A172 (cell line): Measurements from ENCODE around the gene TAF11. TPM values are rescaled to one million over a fixed set of nuclear protein-coding genes. Genes with fewer than 3 reads are reported as not detected.
"Not testable (repeated sequence)": the region's sequence is repeated elsewhere in the genome, so short reads cannot be mapped to it uniquely, and the experiment has no call there.

Experiments used
- DNase-seq: peaks from one replicate; pipeline ENCODE4 v3.0.0-alpha.2; 2015; ENCODE audit warnings: low spot score
- total RNA-seq: library from RNA; depleted of rRNA; stranded (reverse); fragments of >200 nt; shearing (Covaris generic); gene quantifications from 2 replicates; pipeline ENCODE4 v1.2.3, GENCODE V29; 2014

TAF11 gene
- total RNA-seq, 1 experiment from 2014 or later, result 53.2 TPM

DNA sequence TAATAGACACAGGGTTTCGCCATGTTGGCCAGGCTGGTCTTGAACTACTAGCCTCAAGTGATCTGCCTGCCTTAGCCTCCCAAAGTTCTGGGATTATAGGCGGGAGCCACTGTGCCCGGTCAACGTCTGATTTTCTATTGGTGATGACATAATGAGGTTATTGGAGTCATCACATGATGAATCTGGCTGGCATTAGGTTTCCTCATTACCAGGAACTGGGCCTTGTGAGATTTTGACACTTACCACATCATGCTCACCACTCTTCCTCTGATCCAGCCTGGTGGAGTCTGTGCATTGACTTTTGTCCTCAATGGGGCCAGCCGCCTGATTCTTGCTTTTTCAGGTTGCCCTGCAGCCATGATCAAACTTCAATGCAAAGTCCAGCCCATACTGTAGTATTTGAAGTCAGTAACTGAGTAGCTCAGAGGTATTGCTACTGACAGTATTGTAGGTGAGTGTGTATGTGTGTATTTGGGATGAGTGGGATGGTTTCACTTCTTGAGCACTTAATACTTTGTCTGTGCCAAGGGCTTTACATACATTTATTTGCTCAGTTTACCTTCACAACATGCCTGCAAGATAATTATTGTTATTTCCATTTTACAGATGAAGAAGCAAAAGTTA is 17.3 kb upstream of the TAF11 start:
- DNase-seq, result no peak

DNA sequence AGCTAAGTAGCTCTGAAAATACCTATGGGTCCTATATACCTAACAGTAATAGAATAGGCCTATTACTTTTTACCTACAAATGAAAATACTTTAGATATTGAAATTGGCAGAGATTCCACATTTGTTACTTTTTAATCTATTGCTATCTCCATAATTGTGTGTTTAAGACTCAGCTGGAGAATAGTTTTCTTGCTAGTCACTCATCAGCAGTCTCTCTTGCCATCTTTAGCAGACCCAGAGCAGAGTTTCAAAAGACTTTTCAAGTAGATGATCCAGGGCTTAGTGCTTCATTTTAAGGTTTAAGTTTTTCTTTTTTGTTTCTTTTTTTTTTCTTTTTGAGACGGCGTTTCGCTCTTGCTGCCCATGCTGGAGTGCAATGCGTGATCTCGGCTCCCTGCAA is 14.1 kb upstream of the TAF11 start:
- no peak for DNase-seq

DNA sequence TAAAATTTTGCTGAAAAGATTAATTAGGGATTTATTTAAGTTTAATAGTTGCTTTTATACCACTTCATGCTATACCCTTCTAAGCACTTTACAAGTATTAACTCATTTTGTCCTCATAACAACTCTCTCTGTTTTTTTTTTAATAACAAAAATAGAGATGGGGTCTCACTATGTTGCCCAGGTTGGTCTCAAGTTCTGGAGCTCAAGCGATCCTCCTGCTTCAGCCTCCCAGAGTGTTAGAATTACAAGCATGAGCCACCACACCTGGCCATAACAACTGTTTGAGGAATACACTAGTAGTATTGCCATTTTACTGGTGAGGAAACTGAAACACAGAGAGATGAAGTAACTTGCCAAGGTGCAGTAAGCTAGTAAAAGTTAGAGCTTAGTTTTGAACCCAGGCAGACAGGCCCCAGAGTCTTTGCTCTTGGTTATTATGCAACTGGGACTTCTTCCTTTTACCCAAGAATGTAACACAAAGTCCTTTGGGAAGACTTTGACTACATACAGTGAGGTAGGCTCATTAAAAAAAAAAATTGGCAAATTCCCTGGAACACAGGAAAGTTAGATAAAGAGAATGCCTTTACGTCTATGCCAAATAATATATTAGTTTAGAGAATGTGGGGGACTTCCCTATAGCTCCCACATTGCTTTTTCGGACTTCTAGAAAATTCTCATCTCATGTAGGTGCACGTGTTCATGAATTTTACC is 12.6 kb upstream of the TAF11 start:
- DNase-seq, result no peak

DNA sequence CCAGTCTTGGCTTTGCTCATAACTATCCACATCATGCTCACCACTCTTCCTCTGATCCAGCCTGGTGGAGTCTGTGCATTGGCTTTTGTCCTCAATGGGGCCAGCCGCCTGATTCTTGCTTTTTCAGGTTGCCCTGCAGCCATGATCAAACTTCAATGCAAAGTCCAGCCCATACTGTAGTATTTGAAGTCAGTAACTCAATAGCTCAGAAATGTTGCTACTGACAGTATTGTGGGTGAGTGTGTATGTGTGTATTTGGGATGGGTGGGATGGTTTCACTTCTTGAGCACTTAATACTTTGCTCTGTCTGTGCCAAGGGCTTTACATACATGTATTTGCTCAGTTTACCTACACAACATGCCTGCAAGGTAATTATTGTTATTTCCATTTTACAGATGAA is 11.9 kb upstream of the TAF11 start:
- DNase-seq, result not testable (repeated sequence)

DNA sequence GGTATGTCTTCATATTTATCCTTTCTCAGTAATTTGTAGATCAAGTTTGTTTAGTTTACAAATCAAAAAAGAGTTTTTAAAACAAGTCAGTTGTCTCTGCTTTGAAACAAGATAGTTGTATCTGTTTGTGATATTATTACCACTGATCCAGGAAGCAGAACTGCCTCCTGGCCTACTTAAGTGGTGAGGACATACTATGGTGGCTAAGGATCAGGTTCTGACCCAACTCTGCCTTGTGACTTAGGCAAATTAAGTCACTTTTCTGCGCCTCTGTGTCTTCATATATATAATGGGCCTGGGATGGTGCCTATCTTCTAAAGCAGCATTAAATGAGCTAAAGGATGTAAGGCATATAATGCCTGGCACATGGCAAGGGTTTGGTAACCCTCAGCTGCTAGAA is 9.9 kb upstream of the TAF11 start:
- no peak for DNase-seq

DNA sequence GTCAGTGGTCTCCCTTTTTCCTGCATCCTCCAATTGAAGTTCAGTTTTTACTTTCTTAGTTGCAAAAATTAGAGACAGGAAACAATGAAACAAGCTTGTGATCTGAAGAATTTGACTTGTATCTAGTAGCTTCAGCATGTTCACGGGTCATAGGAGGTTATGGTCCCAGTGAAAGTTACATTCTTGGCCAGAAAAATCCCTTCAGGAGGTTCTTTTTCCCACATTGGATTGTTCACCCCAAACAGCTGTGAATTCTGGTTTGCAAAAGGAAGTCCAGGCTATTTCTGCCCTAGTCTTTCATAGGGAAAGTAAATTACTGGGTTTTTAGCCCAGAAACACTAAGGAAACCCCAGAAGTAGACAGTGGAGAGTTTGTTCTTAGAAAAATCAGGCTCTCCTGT is 9.3 kb upstream of the TAF11 start:
- no peak for DNase-seq

DNA sequence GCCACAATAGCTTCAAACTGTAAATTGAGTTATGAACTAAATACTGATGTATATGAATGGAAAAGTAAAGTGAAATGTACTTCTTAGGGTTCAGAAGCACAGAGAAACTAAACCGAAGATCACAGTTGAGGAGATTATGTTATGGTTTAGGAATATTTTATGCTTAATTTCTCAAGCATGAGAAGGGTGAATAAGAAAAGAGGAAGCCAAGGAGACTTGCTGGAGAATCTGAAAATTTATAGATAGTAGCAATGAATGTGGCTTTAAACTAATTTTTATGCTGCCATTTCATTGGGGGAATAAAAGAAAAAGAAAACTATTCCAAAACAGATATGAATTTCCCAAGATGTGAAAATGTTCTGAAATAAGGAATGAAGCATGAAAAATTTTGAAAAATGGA is 6.9 kb upstream of the TAF11 start:
- DNase-seq, result no peak

DNA sequence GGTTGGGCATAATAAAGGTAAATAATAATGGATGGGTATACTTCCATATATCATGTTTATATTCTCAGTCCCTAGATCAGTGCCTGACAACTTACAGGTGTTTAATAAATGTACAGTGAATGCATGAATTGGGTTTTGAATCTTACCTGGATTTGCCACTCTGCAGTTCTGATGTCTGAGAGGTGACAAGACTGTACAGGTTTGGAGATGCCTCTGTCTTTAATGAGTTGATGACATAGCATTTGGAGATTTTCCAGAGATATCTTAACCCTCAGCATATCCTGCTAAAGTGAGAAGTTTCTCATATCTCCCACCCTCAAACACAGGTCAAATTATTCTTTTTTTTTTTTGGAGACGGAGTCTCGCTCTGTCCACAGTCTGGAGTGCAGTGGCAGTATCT is 3.5 kb upstream of the TAF11 start:
- DNase-seq, result no peak

DNA sequence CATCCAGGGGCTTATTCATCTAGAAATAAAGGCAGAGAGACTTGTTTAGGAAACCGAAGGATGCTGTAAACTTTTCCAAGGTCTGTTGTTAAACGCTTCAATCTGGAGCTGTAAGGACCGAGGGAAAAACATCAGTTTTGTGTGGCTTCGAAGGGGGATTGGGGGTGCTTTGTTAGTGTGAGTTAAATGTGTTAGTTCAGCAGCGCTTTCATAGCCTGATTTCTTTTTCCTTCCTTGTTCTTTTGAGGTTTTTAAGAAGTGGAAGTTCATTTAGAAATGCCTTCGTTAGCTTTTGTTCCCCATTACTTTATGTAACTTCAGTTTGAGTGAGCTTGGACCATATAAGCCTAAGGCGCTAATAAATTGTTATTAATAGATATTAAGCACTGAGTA is 2.7 kb upstream of the TAF11 start:
- no peak for DNase-seq

DNA sequence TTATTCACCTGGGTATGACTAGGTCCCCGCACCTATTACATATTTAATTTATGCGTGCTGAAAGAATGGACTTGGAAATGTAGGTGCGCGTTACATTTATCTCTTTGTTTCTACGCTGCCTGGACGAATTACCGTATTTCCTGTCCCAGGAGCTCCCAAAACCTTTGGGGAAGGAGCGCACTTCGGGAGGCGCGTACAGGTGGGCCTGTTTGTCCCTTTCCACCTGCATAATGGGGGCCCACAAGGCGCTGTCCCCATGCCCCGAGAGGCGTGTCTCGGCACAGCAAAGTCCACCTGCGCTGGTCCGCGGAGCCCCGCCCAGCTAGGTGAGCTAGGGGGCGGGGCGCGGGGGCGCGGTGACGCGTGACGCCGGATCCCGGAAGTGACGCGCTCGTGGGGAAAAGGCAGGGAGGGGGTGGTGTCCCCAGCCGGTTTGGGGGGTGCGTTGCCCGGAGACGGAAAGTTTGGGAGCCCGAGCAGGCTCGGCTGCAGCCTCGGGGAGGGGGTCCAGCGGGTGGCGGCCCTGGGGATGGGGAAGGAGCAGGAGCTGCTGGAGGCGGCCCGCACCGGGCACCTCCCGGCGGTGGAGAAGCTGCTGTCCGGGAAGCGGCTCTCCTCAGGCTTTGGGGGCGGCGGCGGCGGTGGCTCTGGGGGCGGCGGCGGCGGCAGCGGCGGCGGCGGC is 1.2 kb upstream of the TAF11 start, which contains the start of gene ANKS1A:
Gene ANKS1A, plus strand, starts transcription at position 382 of the 682 bp plus-strand sequence. Its CDS starts 148 bp downstream, at position 530.
- peak; percentile 45 for DNase-seq

DNA sequence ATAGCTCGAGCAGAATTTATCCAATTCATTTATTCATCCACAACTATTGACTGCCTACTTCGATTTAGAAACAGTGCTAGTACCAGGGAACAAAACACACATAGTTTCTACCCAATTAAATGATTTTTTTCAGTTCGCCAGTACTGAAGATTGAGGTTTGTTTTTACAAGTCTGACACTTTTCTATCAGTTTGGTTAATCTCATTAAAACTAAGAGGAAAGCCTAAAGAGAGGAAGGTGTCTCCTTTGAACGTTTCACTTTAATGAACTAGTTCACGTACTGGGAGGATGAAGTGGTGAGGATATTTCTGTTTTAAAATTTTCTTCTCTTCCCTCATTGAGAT is 643 bp upstream of the TAF11 start:
- no peak for DNase-seq

DNA sequence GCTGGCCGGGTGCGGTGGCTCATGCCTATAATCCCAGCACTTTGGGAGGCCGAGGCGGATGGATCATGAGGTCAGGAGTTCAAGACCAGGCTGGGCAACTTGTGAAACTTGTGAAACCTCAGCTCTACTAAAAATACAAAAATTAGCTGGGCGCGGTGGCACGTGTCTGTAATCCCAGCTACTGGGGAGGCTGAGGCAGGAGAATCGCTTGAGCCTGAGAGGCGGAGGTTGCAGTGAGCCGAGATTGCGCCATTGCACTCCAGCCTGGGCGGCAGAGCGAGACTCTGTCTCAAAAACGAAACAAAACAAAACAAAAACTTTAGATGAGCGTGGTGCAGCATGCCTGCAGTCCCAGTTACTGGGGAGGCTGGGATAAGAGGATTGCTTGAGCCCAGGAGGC is 2.0 kb downstream of the TAF11 start:
- DNase-seq, result not testable (repeated sequence)

DNA sequence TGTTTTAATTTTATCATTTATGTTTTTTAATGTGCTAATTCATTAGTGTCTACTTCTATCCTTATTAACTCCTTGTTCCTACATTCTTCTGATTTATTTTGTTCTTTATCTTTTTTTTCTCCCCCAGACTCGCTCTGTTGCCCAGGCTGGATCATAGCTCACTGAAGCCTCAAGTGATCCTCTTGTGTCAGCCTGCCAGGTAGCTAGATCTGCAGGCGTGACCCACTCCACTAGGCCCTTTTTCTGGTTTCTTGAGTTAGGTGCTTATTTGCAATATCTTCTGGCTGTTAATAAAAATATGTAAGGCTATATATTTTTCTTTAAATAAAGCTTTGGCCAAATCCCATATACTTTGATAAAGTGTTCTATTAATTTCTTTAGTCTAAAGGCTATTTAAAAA is 2.8 kb downstream of the TAF11 start:
- DNase-seq, result no peak

DNA sequence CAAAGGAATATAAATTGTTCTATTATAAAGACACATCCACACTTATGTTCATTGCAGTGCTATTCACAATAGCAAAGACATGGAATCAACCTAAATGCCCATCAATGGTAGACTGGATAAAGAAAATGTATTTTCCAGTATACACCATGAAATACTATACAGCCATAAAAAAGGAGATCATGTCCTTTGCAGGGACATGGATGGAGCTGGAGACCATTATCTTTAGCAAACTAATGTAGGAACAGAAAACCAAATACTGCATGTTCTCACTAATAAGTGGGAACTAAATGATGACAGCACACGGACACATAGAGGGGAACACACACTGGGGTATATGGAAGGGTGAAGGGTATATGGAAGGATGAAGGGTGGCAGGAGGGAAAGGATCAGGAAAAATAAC is 3.8 kb downstream of the TAF11 start:
- not testable (repeated sequence) for DNase-seq

DNA sequence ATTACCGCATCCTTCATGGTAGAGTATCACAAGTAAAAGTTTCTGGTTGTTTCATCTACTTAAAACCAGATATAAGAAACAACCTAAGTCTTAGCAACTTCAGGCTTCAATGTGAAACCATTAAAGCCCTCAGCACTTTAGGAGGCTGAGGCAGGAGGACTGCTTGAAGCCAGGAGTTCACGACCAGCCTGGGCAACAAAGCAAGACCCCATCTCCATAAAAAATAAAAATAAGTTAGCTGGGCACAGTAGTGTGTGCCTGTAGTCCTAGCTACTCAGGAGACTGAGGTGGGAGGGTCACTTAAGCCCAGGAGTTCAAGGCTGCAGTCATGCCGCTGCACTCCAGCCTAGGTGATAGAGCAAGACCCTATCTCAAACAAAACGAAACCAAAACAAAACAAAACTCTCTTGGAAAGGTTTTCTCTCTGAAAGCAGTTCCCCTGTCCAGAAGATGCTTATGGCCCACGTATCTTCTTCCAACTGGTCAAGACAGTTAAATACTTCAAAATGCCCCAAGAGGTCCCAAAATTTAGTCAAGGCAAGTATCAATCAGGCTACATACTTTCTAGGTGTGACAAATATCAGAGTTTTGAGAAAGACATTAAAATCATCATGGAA is 9.9 kb downstream of the TAF11 start:
- DNase-seq, result no peak

DNA sequence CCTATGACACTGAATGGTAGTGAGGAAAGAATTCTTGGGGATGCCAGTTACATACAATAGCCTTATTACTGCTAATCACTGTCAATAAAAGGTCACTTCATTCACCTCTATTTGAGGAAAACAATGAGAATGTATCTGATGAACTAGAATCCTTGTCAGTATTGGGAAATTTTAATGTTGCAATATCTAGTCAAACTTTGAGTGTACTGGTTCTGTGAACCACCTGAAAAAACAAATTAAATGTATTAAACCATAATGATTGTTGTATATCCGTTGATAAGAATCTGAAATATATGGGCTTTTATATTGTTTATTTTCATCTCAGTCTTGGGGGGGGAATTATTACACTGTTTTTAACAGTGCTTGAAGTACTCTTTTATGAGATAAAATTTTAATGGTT is 10.6 kb downstream of the TAF11 start:
- DNase-seq, result no peak

DNA sequence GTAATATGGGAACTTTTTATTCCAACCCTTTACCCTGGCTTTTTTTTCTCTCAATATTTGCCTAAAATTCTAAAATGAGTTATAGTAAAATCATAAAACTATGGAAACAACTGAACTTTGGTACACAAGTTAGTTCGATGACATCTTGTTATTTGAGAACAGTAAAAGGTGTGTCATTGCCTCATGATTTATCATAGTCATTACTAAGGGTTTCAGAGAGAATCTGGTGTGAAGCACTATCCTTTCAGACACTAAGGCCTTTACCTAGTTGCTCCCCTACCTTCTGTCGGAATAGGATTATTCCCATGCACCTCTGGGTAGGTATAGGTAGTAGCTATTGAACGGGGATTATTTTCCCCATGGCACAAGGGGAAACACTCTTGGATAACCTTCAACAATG is 11.4 kb downstream of the TAF11 start:
- DNase-seq, result no peak

DNA sequence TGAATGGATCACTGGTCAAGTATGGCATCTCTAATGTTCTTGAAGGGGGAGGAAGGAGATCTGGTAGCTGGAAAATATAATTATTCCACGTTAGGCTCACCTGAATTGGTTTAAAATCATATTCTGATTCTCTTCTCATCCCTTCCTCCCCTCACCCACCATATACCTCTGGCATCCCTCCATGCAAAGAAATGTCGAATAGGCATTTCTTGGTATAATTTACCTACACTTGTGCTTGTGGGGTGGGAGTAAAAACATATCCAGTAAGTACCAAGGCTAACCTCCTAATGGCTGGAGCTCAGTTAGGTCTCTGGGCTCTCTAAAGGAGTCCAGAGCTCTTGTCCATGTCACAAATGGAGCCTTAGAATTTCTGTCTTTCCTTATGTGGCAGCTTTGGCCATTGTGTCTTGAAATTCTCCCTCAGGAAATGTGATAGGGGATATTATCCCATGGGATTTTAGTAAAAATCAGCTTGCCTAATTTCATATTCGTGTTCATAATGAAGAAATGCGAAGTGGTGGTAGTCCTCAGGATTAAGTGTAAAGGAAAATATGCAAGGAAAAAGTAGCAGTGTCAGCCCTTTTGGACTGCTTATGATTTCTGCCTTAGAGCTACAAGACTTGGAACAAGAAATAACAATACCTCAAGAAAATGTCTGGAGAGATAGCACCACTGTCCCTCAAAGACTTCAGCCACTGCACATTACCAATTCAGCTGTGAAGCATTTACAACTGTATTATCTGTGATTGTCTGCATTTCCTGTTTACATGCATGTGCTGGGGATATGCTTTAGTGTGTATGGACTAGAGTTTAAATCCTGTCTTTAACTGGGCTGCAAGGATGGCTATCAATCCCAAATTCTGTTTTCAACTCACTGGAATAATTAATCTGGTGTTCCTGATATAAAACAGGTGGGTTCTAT is 12.3 kb downstream of the TAF11 start:
- DNase-seq, result no peak

DNA sequence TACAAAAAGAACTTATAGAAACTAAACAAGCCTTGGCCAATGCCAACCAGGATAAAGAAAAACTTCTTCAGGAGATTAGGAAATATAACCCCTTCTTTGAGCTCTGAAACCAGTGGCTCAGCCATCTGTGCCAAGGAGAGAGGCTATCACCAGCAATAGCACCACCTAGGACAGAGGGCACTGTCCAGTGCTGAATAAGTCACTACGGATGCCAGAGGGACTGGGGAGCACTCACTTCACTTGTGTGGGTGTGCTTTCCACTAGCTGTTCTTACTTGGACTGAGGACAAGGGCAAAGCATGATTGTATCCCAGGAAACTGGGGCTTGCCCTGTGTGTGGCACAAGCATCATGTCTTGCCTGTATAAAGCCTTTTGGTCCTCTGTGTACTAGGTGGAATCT is 15.5 kb downstream of the TAF11 start:
- no peak for DNase-seq

DNA sequence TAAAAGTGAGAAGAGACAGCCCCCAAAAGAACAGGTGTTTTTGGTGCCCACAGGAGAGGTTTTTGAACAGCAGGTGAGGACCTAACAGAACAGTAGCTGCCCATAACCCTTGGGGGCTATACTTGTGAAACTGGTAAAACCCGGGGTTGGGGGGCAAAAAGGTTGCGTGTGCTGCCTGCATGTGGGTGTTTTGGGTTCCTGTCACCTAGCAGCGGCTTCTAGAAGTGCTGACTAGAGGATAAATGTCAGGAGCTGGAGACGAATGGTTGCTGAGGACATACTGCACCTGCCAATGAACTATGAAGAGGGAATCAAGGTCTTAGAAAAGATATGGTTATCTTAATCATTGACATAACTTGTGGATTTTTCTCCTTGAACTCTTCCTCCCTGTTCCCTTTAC is 16.0 kb downstream of the TAF11 start:
- DNase-seq, result no peak

DNA sequence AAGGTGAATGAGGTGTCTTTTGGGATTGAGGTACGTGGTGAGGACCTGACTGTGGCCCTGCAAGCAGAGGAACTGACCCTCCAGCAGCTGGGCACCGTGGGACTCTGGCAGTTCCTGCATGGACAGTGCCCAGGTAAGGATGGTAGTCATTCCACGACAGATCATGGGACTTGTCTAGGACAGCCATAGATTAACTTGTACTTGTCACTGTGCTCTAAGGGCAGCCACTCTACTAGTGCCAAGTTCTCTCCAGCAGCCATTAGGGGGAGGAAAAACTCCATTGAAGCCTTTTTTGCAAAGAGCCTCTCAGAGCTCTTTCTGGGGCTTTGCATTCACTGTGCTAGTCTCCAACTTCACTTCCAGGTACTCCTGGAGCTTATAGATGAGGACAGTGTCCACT is 20.4 kb downstream of the TAF11 start:
- no peak for DNase-seq

DNA sequence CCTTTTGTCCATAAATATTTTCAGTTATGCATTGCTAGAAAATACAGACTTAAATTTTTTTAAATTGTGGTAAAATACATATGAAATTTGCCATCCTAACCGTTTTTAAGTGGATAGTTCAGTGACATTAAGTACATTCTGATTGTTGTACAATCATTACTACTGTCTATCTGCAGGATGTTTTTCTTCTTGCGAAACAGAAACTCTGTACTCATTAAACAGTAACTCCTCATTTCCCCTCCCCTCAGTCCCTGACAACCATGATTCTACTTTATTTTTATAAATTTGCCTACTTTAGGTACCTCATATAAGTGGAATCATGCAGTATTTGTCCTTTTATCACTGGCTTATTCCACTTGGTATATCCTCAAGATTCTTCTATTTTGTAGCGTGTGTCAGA is 21.3 kb downstream of the TAF11 start:
- no peak for DNase-seq
